COR-L47 (cell line): ENCODE results near the gene IL1A.
"Not testable (repeated sequence)": the region's sequence is repeated elsewhere in the genome, so short reads cannot be mapped to it uniquely, and the experiment has no call there.

Experiments
- DNase-seq: peaks from one replicate; lab custom pipeline; 2025; lab: John Stamatoyannopoulos, UW

Gene IL1A, protein sequence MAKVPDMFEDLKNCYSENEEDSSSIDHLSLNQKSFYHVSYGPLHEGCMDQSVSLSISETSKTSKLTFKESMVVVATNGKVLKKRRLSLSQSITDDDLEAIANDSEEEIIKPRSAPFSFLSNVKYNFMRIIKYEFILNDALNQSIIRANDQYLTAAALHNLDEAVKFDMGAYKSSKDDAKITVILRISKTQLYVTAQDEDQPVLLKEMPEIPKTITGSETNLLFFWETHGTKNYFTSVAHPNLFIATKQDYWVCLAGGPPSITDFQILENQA

DNA sequence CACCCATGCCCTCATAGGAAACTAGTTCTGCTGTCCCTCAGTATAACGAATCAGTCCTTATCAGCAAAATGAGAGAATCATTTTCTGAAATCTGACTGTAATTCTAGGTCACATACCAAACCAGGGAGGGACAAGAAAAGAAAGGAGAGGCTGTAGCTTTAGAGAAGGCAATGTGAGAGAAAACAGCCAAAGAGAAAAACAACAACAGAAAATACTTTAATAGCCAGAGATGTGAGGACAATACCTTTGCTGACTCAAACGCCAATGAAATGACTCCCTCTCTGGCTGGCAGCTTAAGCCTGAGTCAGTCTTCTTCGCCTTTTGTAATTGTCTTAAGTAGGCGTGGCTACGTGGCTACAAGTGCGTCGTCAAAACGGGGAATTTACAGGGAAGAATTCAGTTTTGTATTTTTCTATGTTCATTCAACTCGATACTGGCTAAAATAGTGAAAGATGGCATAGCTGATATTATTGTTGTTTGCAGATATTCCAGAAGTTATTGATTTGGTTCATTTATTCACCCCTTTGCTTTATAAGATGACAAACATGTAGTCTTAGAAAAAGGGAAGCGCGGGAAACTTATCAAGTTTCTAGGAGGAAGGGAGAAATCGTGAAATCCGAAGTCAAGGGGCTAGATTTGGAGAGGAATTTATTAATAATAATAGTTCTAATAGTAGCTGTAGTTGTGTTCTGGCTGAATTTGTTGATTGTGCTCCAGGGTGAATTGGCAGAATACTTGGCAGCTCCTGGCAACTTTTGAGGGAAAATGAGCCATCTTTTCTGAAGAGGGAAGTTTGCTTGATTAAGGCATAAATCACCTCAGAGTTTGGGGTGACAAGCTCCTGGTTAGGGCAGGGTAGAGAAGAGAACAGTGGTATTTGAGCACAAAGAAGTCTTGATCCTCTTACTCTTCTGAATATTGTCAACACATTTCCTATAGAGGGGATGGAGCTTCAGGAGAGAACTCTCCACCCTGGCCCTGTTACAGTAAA, at the start of gene IL1A:
TSS of gene IL1A (minus strand) at position 295 of the 991 bp plus-strand sequence. CDS start 723 bp downstream, outside the sequence.
- DNase-seq: no peak

DNA sequence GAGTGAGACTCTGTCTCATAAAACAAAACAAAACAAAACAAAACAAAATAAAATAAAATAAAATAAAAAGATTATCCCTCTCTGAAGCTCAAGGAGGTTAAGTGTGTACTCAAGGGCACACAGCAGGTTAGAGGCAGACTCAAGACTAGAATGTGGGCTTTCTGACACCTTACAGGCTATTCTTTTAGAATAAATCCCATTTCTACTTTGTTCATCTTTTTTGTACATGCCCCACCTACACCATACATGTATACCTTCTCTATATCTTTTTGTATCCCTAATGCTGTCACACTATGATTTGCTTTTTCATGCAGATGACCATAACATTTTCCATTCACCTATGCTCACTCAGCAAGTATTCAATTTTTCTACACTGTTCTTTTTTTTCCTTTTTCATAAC, 49.7 kb upstream of the IL1A start:
- no peak for DNase-seq

DNA sequence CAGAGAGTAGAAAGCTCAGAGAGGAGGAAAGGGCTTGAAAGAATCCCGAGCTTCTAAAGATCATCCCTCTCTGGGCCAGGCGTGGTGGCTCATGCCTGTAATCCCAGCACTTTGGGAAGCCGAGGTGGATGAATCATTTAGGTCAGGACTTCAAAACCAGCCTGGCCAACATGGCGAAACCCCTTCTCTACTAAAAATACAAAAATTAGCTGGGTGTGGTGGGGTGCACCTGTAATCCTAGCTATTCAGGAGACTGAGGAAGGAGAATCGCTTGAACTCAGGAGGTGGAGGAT, 49.3 kb upstream of the IL1A start:
- not testable (repeated sequence) for DNase-seq

DNA sequence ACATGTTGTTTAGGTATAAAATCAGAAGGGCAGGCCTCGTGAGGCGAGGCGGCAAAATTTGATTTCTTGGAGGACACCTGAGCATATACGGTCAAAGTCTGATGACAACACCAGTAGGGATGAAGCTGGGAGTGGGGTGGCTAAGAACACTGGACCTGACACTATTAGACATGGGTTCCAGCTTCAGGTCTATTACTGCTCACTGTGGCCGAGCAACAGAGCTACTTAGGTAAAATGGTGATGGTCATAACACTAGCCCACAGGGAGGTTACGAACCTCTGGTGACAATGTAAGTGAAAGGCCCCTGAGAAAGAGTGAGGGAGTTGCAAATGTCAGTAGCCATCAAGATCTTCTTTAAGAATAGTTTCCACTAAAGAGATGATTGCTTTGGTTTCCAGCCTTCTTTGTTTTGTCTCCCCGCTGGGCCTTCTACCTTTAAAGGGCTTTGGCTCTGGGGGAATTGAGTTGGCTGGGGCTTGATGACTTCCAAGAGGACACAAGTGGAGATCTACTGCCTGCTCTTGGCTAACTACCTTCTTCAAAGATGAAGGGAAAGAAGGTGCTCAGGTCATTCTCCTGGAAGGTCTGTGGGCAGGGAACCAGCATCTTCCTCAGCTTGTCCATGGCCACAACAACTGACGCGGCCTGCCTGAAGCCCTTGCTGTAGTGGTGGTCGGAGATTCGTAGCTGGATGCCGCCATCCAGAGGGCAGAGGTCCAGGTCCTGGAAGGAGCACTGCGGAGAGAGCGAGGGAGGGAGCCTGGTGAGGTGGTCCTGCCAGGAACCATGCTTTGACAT, 48.7 kb upstream of the IL1A start:
- no peak for DNase-seq

DNA sequence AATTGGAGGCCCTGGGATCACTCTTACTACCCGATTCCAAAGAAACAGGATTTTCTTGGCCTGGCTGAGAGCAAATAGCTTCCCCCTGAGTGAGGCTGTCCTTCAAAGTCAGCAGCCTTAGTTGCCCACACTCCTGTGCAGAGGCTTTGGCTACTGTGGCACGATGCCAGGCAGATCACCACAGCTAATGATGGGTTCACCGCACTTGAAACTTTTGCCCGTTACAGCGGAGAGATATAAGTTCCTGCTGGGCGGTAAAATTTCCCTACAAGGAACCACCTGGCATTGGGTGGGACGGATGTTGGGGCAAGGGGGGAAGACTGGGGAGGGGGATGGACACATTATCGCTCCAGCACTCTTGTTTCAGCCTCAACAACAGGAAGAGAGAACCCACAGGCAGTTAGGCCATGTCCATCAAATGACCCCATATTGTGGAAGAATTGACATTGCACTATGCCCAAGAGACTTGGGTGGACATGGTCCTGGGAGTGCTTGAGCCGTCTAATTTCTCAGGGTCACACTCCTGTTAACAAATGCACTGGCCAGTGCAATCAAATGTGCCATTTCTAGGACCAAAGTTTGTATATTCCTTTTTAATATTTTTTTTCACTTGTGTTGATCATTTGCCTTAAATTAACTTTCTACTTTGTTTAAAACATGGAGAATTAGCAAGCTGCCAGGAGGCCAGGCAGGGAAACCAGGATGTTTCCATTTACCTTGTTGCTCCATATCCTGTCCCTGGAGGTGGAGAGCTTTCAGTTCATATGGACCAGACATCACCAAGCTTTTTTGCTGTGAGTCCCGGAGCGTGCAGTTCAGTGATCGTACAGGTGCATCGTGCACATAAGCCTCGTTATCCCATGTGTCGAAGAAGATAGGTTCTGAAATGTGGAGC, 47.9 kb upstream of the IL1A start:
- no peak for DNase-seq

DNA sequence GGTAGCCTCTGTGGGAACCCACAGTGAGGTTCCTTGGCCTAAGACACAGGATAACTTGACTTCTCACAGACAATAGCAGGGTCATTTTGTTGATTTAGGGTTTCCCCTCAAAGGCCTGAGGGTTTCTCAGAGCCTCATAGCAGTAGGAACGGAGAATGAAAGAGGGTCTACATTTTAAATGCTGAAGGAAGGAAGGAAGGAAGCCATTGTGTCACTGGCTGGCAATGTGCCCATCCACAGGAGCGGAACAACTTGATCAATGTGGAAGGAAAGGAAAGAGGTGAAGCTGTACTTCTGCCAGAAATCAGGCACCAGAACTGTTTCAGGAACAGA, 47.2 kb upstream of the IL1A start:
- DNase-seq: no peak

DNA sequence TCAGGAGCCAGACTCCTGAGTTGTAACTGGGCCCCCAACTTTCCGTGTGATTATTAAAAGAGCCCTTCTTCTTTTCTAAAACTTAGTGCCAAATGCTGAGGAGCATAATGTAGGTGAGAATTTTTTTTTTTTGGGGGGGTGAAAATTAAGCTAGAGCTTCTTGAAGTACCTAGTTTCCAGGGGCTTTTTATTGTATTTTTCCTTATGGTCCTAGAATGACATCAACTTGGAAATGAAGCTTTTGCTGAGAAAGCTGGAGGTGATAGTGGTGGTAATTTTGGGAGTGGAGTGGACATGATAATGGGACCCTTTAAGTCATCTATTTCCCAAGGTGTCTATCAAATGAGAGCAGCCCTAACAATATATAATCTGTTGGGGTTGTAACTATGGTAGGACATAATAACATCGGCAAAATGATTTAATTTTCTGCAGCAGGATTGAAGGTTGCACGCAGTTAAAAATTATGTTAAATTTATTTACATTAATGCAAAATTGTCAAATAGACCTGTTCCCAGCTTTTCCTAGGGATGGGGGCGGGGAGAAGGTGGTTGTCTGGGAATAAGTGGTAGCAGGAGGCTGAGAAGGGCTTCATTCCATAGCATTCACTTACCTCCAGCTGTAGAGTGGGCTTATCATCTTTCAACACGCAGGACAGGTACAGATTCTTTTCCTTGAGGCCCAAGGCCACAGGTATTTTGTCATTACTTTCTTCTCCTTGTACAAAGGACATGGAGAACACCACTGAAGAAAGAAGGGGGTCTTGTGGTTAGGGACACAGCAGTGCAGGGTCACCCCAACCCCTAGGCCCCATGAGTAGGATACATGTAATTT, 46.6 kb upstream of the IL1A start:
- no peak for DNase-seq

DNA sequence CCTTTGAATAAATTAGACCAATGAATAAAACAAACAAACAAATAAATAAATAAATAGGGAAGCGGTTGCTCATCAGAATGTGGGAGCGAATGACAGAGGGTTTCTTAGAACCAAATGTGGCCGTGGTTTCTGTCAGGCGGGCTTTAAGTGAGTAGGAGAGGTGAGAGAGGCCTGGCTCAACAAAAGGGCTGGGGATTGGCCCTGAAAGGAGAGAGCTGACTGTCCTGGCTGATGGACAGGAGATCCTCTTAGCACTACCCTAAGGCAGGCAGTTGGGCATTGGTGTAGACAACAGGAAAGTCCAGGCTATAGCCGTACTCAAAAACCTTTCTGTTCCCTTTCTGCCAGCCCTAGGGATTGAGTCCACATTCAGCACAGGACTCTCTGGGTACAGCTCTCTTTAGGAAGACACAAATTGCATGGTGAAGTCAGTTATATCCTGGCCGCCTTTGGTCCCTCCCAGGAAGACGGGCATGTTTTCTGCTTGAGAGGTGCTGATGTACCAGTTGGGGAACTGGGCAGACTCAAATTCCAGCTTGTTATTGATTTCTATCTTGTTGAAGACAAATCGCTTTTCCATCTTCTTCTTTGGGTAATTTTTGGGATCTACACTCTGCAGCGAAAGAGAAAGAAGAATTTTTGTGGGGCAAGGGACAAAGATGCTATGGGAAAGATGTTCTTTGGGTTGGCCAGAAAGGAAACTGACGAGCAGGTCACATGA, 45.8 kb upstream of the IL1A start:
- DNase-seq: no peak

DNA sequence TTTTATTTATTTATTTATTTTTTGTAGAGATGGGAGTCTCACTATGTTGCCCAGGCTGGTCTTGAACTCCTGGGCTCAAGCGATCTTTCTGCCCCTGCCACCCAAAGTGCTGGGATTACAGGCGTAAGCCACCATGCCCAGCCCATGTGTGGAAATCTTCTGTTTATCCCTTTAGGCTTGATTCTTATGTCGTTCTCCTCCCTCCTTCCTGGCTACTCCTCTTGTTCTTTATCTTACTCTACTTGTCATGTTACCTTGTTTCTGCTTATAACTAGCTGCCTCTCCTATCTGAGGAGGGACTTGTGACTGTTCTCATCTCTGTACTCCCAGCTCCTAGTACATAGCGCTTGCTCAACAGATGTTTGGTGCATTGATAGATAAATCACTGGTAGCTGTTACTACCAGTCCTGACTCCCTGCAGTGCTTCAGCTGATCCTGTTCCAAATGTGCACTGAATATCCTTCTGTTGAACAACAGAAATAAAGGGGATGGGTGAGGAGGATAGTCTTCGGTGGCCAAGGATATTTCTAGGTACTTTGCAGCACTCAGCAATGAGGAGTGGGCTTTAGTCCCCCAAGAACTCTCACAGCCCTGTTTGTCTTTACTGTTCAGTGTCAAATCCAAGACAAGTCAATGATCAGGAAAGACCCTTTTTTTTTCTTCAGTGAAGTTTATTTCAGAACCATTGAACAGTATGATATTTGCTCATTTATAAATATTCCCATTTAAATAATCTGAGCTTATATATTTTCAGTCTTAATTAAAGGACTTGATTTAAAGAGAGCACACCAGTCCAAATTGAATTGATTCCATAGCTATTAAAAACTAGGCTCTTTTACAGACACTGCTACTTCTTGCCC, 45.0 kb upstream of the IL1A start:
- DNase-seq: no peak

DNA sequence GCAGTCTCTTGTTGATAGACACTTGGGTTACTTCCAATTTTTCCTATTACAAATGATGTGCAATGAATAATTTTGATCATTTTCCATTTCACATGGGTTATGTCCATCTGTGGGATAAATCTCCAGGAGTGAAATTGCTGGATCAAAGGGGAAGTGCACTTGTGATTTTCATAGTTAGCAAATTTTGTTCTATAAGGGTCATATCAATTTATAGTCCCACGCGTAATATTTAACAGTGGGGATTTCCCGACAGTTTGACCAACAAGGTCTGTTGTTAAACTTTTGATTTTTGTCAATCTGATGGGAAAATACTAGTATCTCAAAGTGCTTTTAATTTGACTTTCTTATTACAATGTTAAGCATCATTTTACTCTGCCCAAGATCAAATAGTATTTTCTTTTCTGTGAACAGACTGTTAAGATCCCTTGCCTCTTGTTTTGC, 44.0 kb upstream of the IL1A start:
- DNase-seq: no peak

DNA sequence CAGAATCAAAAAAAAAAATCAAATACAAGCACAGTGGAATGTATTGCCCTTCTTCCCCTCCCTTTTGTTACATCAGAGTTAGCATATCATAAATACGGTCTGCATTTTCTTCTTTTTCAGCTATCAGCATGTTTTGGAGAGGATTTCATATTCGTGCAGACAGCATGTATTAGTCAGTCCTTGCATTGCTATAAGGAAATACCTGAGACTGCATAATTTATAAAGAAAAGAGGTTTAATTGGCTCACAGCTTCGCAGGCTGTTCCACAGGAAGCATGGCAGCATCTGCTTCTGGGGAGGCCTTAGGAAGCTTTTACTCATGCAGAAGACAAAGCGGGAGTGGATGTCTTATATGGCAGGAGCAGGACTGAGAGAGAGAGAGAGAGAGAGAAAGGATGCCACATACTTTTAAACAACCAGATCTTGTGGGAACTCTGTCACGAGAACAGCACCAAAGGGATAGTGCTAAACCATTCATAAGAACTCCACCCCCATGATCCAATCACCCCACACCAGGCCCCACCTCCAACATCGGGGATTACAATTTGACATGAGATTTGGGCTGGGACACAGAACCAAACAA, 43.4 kb upstream of the IL1A start:
- DNase-seq: no peak

DNA sequence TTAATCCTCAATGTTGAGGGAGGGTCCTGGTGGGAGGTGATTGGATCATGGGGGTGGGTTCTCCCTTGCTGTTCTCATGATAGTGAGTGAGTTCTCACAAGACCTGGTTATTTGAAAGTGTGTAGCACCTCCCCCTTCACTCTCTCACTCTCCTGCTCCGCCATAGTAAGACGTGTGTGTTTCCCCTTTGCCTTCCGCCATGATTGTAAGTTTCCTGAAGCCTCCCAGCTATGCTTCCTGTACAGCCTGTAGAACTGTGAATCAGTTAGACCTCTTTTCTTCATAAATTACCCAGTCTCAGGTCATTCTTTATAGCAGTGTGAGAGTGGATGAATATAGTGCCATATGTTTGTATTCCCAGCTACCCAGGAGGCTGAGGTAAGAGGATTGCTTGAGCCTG, 42.7 kb upstream of the IL1A start:
- DNase-seq: no peak

DNA sequence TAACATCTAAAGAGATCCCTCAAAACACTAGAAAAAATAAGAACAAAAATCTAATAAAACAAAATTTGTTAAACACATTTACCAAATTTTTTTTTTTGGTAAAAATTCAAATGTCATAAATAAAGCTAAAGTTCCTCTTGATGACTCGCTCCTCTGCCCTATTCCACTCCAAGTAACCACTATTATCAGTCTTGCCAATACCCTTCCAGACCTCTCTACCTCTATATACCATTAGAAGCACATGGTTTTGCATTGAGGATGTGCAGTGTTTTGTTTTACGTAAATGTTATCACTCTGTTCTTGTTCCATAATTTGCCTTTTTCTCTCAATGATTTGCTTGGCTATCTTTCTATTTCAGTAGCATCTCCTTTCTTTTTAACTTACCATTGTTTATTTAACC, 41.4 kb upstream of the IL1A start:
- no peak for DNase-seq

DNA sequence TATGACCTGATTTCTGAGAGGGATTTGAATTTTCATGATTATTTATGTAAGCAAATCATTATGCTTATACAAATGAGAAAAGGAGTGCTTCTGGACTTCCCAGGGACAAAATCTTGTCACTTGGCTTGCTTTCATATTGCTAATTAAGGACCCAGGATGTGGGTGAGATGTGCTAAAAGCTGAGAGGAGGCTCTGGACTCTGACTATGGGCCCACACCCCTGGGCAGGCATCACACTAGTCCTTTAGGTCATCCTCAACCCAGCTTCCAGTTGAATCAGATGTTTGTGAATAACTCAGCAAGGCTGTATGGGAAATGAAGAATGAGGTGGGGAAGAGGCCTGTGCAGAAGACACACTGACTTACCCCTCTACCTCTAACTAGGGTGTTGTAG, 40.4 kb upstream of the IL1A start:
- no peak for DNase-seq

DNA sequence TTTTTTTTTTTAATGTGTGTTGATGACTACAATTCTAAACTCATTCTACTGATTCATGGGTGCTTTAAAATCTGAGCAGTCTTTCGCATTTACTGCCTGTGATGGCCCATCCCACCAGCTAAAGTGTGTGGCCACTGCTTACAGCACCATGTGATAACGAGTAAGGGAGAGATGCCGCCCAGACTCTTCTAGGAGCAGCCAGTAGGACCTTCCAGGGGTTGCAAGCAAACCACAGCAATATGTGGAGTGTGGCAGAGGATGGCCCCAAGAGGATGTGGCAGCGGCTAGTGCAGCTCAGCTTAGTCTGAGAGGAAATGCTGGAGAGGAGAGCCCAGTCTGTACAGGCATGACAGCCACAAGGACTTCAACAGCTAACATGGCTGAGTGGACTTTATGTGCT, 37.4 kb upstream of the IL1A start:
- DNase-seq: no peak

DNA sequence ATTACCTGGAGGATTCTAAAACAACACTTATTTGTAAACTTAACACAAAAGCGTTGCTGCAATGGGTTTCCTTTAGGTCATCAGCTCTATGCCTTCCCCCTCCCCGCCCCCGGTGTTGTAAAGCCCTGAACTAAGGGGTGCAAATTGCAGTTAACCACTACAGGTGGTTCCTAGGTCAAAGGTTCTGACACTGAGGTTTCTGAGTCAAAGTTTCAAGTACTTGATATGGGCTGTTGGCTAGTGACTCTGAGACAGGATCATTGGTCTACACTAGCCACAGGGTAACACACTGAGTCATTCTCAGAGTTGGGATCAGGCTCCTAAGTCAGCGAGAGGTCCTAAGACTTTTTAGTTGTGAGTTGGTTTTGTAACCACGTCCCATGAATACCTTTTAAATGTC, 36.8 kb upstream of the IL1A start:
- DNase-seq: no peak

DNA sequence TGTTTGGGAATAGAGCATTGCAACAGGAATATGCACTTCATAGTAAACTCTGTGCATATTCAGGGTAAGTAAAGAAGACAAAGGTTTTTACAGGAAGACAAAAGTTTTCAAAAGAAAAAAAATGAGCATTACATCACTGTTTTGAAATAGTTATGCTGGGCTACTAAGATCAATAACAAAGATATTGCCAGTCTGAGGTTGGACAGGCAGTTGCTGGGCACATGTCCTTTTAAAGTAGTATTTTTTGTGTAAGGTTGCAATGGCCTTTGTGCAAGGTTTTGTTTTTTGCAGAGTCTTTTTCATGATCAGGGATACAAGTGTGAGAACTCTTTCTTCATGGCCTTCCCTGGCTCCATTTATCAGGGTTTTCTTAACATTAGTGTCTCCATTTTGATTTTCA, 36.0 kb upstream of the IL1A start:
- no peak for DNase-seq

DNA sequence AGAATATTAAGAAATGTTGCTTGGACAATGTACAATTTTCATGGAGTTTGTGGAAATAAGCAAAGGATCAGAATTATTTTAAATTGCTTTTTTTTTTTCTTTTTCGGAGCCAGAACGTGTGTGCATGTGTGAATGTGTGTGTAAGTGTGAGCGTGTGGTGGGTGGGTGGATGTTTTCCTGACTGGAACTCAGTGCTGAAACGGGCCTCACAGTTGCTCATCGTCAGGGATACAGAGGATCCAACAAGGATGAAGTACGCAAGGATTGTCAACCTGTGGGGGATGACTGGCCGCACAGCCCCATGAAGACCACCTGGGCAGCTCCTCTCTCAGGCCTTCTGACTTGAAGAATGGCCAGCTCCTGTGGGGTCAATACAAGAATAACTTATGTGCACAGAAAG, 34.8 kb upstream of the IL1A start:
- no peak for DNase-seq
